HG03097 (cell line): Measurements from ENCODE around the gene FSHR.

Experiments
- ATAC-seq: cut with Tn5 transposase; IDR thresholded peaks from one replicate; pipeline ENCODE4 v1.9.1; 2021; ENCODE audit not compliant: unreplicated experiment, low FRiP score

The FSHR gene, protein sequence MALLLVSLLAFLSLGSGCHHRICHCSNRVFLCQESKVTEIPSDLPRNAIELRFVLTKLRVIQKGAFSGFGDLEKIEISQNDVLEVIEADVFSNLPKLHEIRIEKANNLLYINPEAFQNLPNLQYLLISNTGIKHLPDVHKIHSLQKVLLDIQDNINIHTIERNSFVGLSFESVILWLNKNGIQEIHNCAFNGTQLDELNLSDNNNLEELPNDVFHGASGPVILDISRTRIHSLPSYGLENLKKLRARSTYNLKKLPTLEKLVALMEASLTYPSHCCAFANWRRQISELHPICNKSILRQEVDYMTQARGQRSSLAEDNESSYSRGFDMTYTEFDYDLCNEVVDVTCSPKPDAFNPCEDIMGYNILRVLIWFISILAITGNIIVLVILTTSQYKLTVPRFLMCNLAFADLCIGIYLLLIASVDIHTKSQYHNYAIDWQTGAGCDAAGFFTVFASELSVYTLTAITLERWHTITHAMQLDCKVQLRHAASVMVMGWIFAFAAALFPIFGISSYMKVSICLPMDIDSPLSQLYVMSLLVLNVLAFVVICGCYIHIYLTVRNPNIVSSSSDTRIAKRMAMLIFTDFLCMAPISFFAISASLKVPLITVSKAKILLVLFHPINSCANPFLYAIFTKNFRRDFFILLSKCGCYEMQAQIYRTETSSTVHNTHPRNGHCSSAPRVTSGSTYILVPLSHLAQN

DNA sequence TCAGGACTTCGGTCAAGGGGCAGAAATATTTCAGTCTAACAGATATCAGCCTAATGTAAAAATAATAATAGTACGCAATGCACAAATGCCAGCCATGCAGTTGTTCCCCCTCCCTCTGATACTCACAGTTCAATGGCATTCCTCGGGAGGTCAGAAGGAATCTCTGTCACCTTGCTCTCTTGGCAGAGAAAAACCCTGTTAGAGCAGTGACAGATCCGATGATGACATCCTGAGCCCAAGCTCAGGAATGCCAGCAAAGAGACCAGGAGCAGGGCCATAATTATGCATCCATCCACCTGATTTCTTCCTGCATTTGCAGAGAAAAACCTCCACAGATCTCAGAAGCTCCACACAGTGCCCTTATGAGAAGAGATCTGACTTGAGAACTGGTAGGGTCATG lies at the start of gene FSHR:
TSS of gene FSHR (minus strand) at position 376 of the 400 bp plus-strand sequence. CDS start at position 278, 98 bp downstream.
- ATAC-seq, result no peak

DNA sequence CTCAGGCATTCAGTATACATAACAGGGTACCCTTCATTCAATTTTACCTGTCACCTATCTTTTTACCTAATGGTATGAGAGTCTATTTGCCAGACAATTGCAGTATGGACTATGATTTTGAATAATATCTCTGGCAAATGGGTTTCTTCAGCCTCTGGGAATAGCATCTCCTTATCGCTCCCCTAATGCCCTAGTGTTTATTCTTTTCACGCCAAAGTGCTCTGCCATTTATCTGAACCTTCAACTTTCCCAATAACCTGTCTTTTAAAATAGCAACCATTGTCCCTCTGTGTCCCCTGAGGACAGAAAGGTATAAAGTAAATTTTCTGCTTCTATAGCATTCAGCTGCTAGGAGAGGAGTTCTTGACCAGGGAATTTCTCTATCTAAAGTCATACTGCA lies 45.0 kb upstream of the FSHR start:
- no peak for ATAC-seq

DNA sequence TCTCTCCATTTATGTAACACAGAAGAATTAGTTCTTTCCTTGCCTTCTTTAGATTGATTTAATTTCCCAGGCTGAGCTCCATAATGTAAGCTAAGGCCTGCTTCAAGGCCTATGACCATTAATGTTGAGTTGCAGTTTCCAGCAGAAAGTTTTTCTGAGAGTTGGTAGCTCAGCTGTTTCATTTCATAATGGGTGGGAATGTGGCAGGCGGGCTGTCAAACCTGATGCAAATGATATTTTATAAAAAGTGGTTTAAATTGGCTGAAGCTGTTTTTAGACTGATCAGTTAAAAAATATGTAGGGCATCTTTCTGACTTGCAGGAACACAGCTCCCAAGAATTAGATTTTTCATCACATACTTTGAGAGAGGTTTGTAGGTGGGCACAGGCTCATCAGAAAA lies 40.4 kb upstream of the FSHR start:
- no peak for ATAC-seq

DNA sequence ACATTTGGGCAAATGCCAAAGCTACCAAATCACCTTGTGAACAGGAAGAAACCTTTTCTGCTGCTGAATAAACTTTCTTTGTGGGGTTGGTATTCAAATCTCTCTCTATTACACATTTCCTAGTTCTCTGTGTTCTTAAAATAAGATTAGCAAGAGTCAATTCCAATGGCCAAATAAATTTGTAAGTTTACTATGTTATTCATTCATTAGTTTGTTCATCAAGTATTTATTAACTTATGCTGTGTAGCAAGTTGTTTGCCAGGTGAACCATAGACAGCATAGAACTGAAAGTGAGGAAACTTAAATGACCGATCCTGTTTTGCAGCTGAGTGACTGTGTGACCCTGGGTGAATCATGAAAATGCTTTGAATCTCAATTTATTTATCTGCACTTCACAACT lies 37.7 kb upstream of the FSHR start:
- ATAC-seq, result no peak

DNA sequence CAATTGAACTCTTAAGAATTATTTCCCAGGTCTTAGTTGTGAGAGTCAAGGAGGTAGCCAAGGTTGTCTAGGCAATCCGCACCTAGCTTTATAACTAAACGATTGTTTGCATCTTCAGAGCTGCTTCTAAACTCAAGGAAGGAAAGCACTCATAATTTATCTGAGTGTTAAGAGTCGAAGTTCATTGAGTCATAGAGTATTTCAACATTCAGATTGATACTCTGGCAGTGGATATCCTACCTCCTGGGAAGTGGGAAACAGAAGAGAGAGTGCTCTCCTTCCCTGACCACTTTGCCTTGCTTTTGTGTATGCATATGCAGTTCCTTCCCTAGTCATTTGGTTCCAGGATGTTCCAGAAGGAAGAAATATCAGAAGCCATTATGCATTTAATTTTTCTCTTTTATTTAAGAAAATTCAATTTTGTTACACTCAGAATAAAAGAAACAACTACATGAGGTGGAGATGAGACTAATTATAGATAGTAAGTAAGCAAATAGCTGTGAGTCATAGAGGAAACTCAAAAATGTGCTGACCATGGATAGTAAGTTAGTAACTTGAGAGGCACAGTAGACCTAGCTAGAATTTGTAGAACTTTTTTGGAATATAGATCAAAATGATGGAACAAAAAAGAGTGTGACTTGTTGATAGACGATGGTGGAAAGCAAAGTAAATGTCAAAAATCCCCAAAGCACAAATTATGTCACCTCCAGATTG lies 35.4 kb upstream of the FSHR start:
- no peak for ATAC-seq

DNA sequence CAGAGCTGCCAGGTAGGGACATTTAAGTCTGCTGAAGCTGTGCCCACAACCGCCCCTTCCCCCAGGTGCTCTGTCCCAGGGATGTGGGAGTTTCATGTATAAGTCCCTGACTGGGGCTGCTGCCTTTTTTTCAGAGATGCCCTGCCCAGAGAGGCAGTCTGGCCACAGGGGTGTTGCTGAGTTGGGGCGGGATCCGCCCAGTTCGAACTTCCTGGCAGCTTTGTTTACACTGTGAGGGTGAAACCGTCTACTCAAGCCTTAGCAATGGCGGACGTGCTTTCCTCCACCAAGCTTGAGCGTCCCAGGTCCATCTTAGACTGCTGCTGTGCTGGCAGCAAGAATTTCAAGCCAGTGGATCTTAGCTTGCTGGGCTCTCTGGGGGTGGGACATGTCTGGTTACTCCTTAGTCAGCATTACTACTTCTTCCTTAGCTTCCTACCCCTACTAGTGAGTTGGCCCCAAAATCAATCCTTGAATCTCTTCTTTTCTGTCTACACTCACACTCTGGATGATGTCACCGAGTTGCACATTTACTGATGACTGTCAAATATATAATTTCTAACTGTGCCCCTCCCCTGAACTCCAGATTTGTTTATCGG lies 31.8 kb upstream of the FSHR start:
- ATAC-seq, result no peak

DNA sequence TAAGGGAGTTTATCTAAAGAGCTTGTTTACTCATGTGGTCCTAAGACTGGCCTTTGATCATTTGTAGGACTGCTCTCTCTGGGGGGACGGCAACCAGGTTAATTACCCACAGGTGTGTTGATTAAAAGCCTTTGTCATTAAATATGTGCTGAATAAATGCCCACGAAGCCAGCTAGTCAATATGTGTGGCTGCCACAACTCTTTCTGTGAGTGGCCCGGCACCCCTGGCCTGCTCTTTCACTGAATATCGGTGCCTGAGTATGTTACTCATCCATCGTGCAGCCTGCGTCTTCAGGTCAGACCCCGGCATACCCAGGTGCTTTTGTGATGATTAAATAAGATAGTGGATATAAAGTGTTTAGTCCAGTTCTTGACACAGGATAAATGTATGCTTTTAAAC lies 24.3 kb upstream of the FSHR start:
- ATAC-seq, result no peak

DNA sequence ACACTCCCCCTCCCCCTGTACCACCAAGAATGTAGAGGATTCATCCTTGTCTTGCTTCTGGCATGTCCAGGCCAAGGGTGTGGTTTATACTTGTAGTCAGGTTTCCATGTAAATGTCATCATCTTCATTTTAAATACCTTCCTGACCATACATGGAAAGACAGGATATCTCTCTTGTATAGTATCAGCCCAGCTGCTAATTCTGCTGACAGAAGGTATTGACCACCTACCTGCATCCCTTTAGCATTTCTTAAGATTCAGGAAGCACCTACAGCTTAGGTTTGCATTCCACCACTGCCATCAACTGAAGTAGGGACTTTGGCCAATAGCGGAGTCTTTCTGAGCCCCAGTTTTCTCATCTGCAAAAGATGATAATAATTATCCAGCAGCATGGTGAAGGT lies 22.9 kb upstream of the FSHR start:
- ATAC-seq, result no peak

DNA sequence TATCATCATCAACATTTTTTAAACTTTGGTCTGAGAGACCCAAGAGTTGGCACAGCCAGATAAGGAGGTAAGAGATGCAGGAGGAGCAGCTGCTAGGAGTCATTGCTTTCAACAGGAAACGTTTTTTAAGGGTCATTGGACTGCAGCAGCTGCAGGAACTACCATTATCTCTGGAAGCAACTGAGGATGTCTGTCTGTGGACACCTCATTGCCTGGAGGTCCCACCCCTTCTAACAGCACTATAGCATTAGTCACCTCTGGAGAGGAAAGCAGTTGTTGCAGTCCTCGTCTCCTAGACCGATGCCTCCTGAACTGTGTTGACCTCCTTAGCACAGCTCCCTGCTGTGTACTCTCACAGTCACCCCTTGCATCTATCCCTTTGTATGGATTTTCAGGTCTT lies 21.5 kb upstream of the FSHR start:
- no peak for ATAC-seq

DNA sequence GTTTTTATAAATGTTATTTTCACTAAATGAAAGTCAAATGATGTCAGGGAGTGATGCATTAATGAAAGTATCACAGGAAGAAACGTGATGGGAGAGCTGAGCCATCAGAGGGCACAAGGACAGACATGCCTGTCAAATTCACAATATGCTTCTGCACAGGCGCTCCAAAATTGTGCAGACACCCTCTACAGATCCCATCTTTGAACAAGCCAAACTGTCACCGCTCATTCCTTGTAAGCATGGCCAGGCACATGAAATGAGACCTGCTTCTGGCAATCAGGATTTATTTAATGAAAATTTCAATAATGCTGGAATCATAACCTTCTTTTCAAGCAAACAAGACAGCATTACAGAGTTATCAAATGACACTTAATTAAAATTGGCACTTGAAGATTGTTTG lies 20.4 kb upstream of the FSHR start:
- ATAC-seq, result no peak

DNA sequence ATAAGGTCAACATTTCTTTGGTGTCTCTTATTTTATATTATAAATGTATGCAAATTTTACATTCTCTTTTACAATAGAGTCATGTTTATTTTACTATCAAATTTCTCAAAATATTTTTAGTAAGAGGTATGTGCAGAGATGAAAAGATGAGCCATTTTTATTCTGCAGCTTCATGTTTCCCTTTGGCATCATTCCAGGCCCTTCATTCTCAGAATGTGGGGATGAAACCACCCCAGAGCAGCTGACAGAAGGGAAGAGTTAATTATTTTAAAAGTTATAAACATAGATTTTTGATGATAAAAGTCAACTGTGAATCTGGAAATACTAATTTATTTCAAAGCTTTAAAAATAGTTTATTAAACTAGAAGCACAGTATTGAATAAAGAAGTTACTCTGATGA lies 12.8 kb upstream of the FSHR start:
- ATAC-seq, result no peak

DNA sequence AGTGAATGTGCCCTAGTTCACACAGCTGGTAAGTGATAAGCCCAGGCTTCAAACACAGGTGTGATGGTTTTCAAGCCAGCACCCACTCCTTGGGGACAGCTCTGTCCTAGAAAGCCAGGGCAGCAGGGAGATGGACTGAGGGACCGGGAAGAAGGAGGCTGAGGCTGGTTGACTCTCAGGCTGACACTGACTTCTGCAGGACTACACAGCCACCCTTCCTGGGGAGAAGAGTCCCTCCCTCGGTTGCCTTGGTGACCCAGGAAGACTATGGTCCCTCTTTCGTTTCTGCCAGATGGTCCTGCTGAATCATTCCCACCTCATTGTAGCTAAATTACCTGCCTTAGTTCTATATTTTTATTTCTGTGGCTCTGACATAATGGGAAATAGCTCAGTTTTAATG lies 11.3 kb upstream of the FSHR start:
- no peak for ATAC-seq

DNA sequence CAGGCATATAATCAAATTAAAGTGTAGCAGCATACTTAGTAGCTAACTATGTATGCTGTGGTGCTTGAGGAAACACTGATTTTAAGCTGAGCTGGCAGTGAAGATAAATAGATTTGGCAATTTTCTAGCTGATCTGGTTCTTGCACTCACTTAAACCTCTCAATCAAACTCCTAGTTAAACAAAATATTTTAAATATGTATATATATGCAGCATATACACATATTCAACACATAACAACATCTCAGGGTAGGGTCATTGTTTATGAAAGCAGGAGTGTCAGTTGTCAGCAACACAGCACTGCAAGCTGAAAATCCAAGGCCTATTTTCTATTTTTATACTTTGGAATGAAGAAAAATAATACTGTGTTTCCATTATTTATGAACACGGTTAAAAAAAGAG lies 10.4 kb upstream of the FSHR start:
- no peak for ATAC-seq

DNA sequence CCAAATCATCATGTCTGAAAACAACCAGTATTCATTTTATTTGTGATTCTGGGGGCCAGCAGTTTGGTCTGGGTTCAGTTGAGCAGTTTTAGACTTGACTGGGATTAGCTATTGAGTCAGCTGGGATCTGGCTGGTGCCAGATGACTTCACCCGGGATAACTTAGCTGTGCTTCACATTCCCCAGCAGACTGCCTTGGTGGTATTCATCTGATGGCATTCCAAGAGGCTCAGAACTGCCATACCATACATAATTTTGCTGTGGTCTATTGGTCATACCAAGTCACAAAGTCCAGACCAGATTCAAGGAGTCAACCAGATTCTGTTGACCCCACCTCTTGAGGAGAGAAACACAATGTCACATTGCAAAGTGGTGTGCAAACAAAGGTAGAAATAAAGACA lies 7.8 kb upstream of the FSHR start:
- no peak for ATAC-seq

DNA sequence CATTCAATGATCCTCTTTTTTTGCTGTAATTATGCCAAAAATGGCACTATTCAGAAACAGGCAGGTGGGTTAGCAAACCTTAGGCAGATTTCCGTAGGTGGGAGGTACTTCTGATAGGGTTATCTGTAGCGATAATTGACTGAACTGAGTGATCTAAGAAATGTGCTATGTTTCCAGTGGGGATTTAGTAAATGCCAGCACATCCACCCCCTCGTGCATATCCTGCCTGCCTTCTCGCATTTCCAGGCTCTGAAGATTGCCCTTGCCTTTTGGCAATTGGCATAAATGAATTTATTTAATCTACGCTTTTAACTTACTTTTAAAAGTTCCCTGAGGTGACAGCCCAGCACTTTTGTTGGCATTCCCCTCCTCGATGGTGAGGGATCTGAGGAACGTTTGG lies 576 bp upstream of the FSHR start:
- no peak for ATAC-seq

DNA sequence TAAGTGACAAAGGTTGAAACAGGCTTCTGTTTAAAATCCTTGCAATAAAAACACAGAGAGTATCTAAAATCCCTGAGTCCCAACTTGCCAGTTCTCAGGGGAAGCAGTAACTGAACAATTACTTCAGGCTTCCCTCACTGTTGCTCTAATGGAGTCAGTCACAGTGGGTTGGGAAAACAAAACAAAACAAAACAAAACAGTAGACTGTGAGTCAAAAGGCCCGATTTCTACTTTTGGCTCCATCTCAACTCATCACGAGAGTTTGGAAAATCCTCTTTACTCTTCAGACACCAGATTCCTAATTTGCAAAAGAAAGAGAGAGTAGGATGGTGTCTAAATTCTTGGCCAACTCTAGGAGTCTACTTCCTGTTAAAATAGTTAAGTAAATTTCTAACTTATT lies 1.1 kb downstream of the FSHR start:
- ATAC-seq, result no peak

DNA sequence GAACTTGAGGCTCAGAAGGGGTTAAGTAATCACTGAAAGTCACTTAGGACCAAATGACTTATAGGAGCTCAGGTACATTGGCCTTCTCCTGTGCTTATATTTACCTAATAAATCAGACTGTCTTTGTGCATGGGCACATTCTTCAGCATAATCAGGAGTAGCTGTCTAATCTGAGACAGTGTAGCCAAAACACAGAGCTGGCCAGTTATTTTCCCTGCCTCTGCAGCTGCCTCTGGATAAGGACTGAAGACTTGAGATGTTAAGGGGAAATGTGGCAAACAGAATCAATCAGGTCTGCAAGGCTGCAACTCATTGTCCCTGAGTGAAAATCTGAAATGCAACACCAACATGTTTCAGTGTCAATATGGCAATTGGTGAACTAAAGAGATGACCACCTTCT lies 1.5 kb downstream of the FSHR start:
- ATAC-seq, result no peak

DNA sequence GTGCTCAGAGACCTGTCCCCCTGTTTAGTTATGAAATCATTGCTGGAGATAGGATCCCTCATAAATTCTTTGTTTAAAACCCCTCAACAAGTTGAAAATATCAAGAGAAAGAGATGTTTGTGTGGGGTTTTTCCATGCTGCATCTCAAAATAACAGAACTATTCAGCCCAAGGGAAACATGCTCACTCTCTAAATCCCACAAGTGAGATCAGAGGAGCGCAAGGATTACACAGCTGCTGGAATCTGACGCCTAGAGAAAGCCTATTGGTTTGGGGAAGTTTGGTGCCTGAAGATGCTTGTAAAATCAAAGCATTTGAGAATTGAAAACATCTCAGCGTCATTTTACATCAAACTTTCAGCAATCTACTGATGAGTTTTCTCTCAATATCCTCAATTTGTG lies 7.9 kb downstream of the FSHR start:
- ATAC-seq, result no peak

DNA sequence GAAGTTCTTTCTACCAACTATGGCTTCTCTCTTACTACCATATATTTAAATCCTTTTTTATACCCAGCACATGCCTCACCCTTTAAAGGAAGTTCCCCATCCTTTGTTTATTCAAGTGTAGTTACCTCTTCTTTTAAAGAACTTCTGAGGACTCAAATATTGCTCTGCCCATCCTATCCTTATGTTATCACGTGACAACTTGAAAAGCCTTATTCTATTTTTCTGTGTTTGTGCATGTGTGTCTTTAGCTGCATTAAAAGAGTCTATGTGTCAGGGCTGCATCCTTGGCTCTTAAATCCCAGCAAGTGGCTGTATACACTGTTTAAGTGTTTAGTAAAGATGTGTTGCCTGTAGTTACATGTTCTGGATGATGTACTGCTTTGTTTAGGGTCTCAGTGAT lies 22.5 kb downstream of the FSHR start:
- no peak for ATAC-seq

DNA sequence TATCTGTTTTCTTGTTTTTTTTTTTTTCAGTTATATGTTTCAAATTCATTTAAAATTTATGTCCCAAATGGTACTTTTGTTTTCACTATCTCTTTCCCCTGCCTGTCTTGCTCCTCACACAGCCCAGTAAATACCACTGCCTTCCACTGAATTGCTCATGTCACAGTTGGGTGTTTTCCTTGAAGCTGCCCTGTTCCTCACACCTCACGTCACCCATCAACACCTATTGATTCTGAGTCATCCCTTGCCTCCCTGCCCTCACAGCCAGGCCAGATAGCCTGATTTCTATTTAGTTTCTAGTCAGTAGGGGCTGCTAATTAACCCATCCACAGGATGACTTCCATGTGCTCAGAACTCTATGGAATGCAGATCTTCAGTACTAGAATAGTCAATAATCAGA lies 25.3 kb downstream of the FSHR start:
- no peak for ATAC-seq

DNA sequence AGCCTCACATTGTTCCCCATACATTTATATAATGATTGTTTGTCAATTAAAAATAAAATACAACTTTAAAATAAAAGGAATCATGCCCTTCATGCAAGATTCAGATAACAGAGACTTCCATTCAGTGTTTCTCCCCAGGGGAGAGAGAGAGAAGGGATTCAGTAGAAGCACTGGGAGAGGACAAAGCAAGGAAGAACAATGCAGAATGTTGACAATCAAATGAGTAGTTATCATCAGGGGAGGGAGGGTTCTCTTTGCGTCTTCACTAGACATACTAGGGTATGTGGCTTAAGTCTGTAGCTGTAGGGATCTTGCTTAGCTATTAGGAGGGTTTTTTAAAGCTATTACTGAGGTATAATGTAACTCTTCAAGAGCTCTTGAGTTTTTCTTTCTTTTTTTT lies 30.7 kb downstream of the FSHR start:
- no peak for ATAC-seq
